GM19193 (cell line): Measurements from ENCODE around the gene ZNF521.

Experiments used
- POLR2A ChIP-seq: IDR thresholded peaks from 4 replicates; pipeline ENCODE4 v1.6.1; 2011; ENCODE audit not compliant: insufficient read depth, insufficient read length; ENCODE audit errors: extremely low read depth

ZNF521 gene

GRCh38 chr18:25147877-25148488 is 204.0 kb downstream of the ZNF521 start:
- no peak for TF ChIP-seq POLR2A

GRCh38 chr18:25146512-25146910 is 205.5 kb downstream of the ZNF521 start:
- no peak for TF ChIP-seq POLR2A

GRCh38 chr18:25145731-25146511 is 206.0 kb downstream of the ZNF521 start:
- TF ChIP-seq POLR2A, result no peak

GRCh38 chr18:25144820-25145219 is 207.1 kb downstream of the ZNF521 start:
- no peak for TF ChIP-seq POLR2A

- no peak for TF ChIP-seq POLR2A
Observed at GRCh38 chr18:25141886-25142285, 210.1 kb downstream of the ZNF521 start.

GRCh38 chr18:25141399-25141798 is 210.6 kb downstream of the ZNF521 start:
- TF ChIP-seq POLR2A, result no peak

- no peak for TF ChIP-seq POLR2A
Observed at GRCh38 chr18:25140962-25141308, 211.0 kb downstream of the ZNF521 start.

- no peak for TF ChIP-seq POLR2A
Observed at GRCh38 chr18:25140124-25140961, 211.6 kb downstream of the ZNF521 start.

GRCh38 chr18:25137197-25137472 is 214.8 kb downstream of the ZNF521 start:
- no peak for TF ChIP-seq POLR2A

GRCh38 chr18:25136416-25137196 is 215.4 kb downstream of the ZNF521 start:
- no peak for TF ChIP-seq POLR2A

- no peak for TF ChIP-seq POLR2A
Observed at GRCh38 chr18:25134861-25135260, 217.1 kb downstream of the ZNF521 start.

GRCh38 chr18:25133879-25134278 is 218.1 kb downstream of the ZNF521 start:
- TF ChIP-seq POLR2A, result no peak

- TF ChIP-seq POLR2A, result no peak
Observed at GRCh38 chr18:25132786-25133496, 219.0 kb downstream of the ZNF521 start.

GRCh38 chr18:25126751-25127150 is 225.2 kb downstream of the ZNF521 start:
- TF ChIP-seq POLR2A, result no peak
